ENCODE data around the gene UGT2B17. TPM values are rescaled to one million over a fixed set of nuclear protein-coding genes. Genes with fewer than 3 reads are reported as not detected.

UGT2B17 gene
- total RNA-seq, 1 donor from 2014 or later = not detected

GRCh38 chr4:68499021-68499420, 77.1 kb downstream of the UGT2B17 start:
- H3K4me3 ChIP-seq = no peak overlapping the region
- no peaks in the 10 kb centered on the region for H3K27me3 ChIP-seq
- no peaks in the 10 kb centered on the region for H3K4me1 ChIP-seq
- no peak for TF ChIP-seq CTCF (IDR thresholded peaks at IDR 0.05)
- no peak overlapping the region for H3K27ac ChIP-seq
- intact Hi-C loops (cut with DNase I) = no loop called here
- no peak for DNase-seq (ENCODE audit: low spot score in 2 of 2)
- H3K36me3 ChIP-seq = no peaks in the 10 kb centered on the region
- H3K9me3 ChIP-seq = no peaks in the 10 kb centered on the region

- TF ChIP-seq CTCF (IDR thresholded peaks at IDR 0.05) = peak; percentile 13 to 63 (median 61)
- intact Hi-C loops (cut with DNase I) = no loop called here
Measured at GRCh38 chr4:68498413-68499007, 77.6 kb downstream of the UGT2B17 start.

GRCh38 chr4:68494688-68495087, 81.4 kb downstream of the UGT2B17 start:
- TF ChIP-seq CTCF (IDR thresholded peaks at IDR 0.05) = no peak
- DNase-seq (ENCODE audit: low spot score in 2 of 2) = no peak
- Histone ChIP-seq H3K36me3 (no peaks in the 10 kb centered on the region), H3K4me3 (no peak overlapping the region), H3K9me3 (no peaks in the 10 kb centered on the region), H3K27me3 (no peaks in the 10 kb centered on the region), H3K4me1 (no peaks in the 10 kb centered on the region), H3K27ac (no peak overlapping the region)
- intact Hi-C loops (cut with DNase I) = no loop called here

More at GRCh38 chr4:68498413-68499007, 77.6 kb downstream of the UGT2B17 start:
- Histone ChIP-seq H3K27me3 (no peaks in the 10 kb centered on the region), H3K4me3 (no peak overlapping the region), H3K4me1 (no peaks in the 10 kb centered on the region), H3K36me3 (no peaks in the 10 kb centered on the region), H3K27ac (no peak overlapping the region), H3K9me3 (no peaks in the 10 kb centered on the region)
- no peak for DNase-seq (ENCODE audit: low spot score in 2 of 2)

- TF ChIP-seq CTCF (IDR thresholded peaks at IDR 0.05) = no peak
- Histone ChIP-seq H3K4me3 (no peak overlapping the region), H3K9me3 (no peaks in the 10 kb centered on the region), H3K27me3 (no peaks in the 10 kb centered on the region), H3K4me1 (no peaks in the 10 kb centered on the region), H3K27ac (no peak overlapping the region), H3K36me3 (no peaks in the 10 kb centered on the region)
- no peak for DNase-seq (ENCODE audit: low spot score in 2 of 2)
- intact Hi-C loops (cut with DNase I) = no loop called here
Measured at GRCh38 chr4:68490826-68491457, 85.2 kb downstream of the UGT2B17 start.

GRCh38 chr4:68489338-68489737, 86.8 kb downstream of the UGT2B17 start:
- H3K4me1 ChIP-seq = no peaks in the 10 kb centered on the region
- TF ChIP-seq CTCF (IDR thresholded peaks at IDR 0.05) = no peak
- H3K4me3 ChIP-seq = no peak overlapping the region
- H3K9me3 ChIP-seq = no peaks in the 10 kb centered on the region
- no peak for DNase-seq (ENCODE audit: low spot score in 2 of 2)
- no peaks in the 10 kb centered on the region for H3K36me3 ChIP-seq
- intact Hi-C loops (cut with DNase I) = no loop called here
- H3K27ac ChIP-seq = no peak overlapping the region
- no peaks in the 10 kb centered on the region for H3K27me3 ChIP-seq

Other genes starting within 250 kb of the UGT2B17 start
- gene YTHDC1, start 226.2 kb downstream of the UGT2B17 start, total RNA-seq = 17.6 TPM
- gene TMPRSS11E, start 128.9 kb downstream of the UGT2B17 start, total RNA-seq = not detected
- 0.21 TPM for gene UGT2B15, start 94.3 kb upstream of the UGT2B17 start, total RNA-seq
- not detected for gene UGT2B10, start 239.7 kb upstream of the UGT2B17 start, total RNA-seq